ENCODE data around the gene XRCC3. TPM values are rescaled to one million over a fixed set of nuclear protein-coding genes. Genes with fewer than 3 reads are reported as not detected.

The XRCC3 gene
- total and polyA plus RNA-seq, 2 experiments from 2014 or later, result 20.4 to 72.9 TPM

DNA sequence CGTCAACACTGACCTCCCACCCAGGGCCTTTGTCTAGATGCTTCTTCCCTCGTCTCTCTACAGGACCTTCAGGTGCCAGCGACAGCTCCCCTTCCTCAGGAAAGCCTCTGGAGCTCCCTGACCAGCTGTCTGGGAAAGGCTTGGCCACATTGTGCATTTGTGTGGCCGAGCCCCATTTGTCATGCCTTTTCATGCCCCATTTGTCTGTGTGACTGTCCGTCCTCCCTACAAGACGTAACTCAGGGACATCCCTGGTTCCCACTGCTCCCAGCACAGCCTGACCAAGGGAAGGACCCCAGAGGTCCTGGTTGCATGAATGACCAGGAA is 24.2 kb upstream of the XRCC3 start:
- Mint-ChIP-seq H3K36me3 (ENCODE audit: low read depth) (peaks cover 17% of the 10 kb centered on the region), H3K27ac (no peak overlapping the region), H3K27me3 (ENCODE audit: insufficient read depth, low read depth, poor library complexity) (peaks cover 19% of the 10 kb centered on the region), H3K4me3 (no peak overlapping the region), H3K4me1 (peaks cover 36% of the 10 kb centered on the region), H3K9me3 (no peaks in the 10 kb centered on the region)
- no peaks in the 10 kb centered on the region for H3K27me3 ChIP-seq (ENCODE audit: insufficient read depth)
- TF ChIP-seq, protein P1, sequence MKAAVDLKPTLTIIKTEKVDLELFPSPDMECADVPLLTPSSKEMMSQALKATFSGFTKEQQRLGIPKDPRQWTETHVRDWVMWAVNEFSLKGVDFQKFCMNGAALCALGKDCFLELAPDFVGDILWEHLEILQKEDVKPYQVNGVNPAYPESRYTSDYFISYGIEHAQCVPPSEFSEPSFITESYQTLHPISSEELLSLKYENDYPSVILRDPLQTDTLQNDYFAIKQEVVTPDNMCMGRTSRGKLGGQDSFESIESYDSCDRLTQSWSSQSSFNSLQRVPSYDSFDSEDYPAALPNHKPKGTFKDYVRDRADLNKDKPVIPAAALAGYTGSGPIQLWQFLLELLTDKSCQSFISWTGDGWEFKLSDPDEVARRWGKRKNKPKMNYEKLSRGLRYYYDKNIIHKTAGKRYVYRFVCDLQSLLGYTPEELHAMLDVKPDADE (IDR thresholded peaks at IDR 0.05), result no peak
- TF ChIP-seq ZNF114 (CRISPR knock-in tag; IDR thresholded peaks at IDR 0.05), result no peak
- no peak for TF ChIP-seq JUNB (IDR thresholded peaks at IDR 0.05; ENCODE audit: unreplicated experiment)
- TF ChIP-seq STAT1 (IDR thresholded peaks at IDR 0.05; ENCODE audit: unreplicated experiment), result no peak
- no peak for TF ChIP-seq EZH2phosphoT487 (IDR thresholded peaks at IDR 0.05; ENCODE audit: unreplicated experiment)
- no peak for TF ChIP-seq CREB1 (CRISPR knock-in tag; IDR thresholded peaks at IDR 0.05; ENCODE audit: low read depth)
- no peak for TF ChIP-seq NANOG (IDR thresholded peaks at IDR 0.05; ENCODE audit: borderline replicate concordance)
- TF ChIP-seq, protein P2, sequence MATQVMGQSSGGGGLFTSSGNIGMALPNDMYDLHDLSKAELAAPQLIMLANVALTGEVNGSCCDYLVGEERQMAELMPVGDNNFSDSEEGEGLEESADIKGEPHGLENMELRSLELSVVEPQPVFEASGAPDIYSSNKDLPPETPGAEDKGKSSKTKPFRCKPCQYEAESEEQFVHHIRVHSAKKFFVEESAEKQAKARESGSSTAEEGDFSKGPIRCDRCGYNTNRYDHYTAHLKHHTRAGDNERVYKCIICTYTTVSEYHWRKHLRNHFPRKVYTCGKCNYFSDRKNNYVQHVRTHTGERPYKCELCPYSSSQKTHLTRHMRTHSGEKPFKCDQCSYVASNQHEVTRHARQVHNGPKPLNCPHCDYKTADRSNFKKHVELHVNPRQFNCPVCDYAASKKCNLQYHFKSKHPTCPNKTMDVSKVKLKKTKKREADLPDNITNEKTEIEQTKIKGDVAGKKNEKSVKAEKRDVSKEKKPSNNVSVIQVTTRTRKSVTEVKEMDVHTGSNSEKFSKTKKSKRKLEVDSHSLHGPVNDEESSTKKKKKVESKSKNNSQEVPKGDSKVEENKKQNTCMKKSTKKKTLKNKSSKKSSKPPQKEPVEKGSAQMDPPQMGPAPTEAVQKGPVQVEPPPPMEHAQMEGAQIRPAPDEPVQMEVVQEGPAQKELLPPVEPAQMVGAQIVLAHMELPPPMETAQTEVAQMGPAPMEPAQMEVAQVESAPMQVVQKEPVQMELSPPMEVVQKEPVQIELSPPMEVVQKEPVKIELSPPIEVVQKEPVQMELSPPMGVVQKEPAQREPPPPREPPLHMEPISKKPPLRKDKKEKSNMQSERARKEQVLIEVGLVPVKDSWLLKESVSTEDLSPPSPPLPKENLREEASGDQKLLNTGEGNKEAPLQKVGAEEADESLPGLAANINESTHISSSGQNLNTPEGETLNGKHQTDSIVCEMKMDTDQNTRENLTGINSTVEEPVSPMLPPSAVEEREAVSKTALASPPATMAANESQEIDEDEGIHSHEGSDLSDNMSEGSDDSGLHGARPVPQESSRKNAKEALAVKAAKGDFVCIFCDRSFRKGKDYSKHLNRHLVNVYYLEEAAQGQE (IDR thresholded peaks at IDR 0.05; ENCODE audit: unreplicated experiment), result no peak
- TF ChIP-seq, protein P3, sequence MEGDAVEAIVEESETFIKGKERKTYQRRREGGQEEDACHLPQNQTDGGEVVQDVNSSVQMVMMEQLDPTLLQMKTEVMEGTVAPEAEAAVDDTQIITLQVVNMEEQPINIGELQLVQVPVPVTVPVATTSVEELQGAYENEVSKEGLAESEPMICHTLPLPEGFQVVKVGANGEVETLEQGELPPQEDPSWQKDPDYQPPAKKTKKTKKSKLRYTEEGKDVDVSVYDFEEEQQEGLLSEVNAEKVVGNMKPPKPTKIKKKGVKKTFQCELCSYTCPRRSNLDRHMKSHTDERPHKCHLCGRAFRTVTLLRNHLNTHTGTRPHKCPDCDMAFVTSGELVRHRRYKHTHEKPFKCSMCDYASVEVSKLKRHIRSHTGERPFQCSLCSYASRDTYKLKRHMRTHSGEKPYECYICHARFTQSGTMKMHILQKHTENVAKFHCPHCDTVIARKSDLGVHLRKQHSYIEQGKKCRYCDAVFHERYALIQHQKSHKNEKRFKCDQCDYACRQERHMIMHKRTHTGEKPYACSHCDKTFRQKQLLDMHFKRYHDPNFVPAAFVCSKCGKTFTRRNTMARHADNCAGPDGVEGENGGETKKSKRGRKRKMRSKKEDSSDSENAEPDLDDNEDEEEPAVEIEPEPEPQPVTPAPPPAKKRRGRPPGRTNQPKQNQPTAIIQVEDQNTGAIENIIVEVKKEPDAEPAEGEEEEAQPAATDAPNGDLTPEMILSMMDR (conservative IDR thresholded peaks at IDR 0.05; ENCODE audit: low read depth in 2 of 2), result no peak
- no peaks in the 10 kb centered on the region for H3K36me3 ChIP-seq (ENCODE audit: insufficient read depth)
- no peaks in the 10 kb centered on the region for H3K79me2 ChIP-seq (replicated peaks; ENCODE audit: insufficient read depth)
- H3K4me2 ChIP-seq, result no peak overlapping the region
- DNase-seq (ENCODE audit: low spot score), result no peak
- no peaks in the 10 kb centered on the region for H3K9me2 ChIP-seq (ENCODE audit: insufficient read depth)
- no peak for ATAC-seq
- H3K4me1 ChIP-seq (ENCODE audit: insufficient read depth), result no peaks in the 10 kb centered on the region
- H4K20me1 ChIP-seq (replicated peaks; ENCODE audit: insufficient read depth), result no peaks in the 10 kb centered on the region
- H3F3A ChIP-seq (replicated peaks; ENCODE audit: low read depth), result no peaks in the 10 kb centered on the region
- H3K4me3 ChIP-seq, result no peak overlapping the region
- no peak overlapping the region for H2AFZ ChIP-seq
- no peak overlapping the region for H3K27ac ChIP-seq (ENCODE audit: low read depth)

Measured in GM23338 (cell line).